SK-N-MC (cell line): ENCODE results near the gene F2RL3.

ENCODE experiments used
- DNase-seq: peaks from one replicate; pipeline ENCODE4 v3.0.0-alpha.2; 2011; ENCODE audit warnings: low read depth, low spot score
- H3K27ac ChIP-seq: fragments of 200-600 bp; sonication (generic); 2 replicates; pipeline ENCODE4 v1.5.1; 2016; ENCODE audit warnings: mixed run types
- H3K36me3 ChIP-seq: fragments of 200-600 bp; sonication (generic); 2 replicates; pipeline ENCODE4 v1.6.1; 2017; ENCODE audit warnings: antibody characterized with exemption, low read length, mixed read lengths; ENCODE audit not compliant: insufficient read depth
- H3K4me3 ChIP-seq: fragments of 200-600 bp; sonication (generic); 2 replicates; pipeline ENCODE4 v1.5.1; 2016
- H3K9ac ChIP-seq: fragments of 200-600 bp; sonication (generic); 2 replicates; pipeline ENCODE4 v1.8.0; 2017; ENCODE audit warnings: mixed run types, mixed read lengths; ENCODE audit not compliant: insufficient read length
- H3K9me3 ChIP-seq: fragments of 200-600 bp; sonication (generic); 2 replicates; pipeline ENCODE4 v1.6.1; 2017; ENCODE audit warnings: low read depth, mild to moderate bottlenecking, antibody characterized with exemption, low read length, moderate library complexity, mixed read lengths
- EZH2 ChIP-seq: fragments of 200-600 bp; sonication (generic); IDR thresholded peaks from one replicate; pipeline ENCODE4 v1.6.1; 2017; ENCODE audit warnings: antibody characterized with exemption
- FOXP2 ChIP-seq: optimal IDR thresholded peaks from 2 replicates; pipeline ENCODE3; 2011; ENCODE audit warnings: mild to moderate bottlenecking, moderate library complexity; ENCODE audit not compliant: insufficient read depth; ENCODE audit errors: extremely low read length, control extremely low read depth
- POLR2AphosphoS5 ChIP-seq: IDR thresholded peaks from 2 replicates; pipeline ENCODE4 v1.6.1; 2012; ENCODE audit warnings: mild to moderate bottlenecking, low read depth, low read length, borderline replicate concordance

The F2RL3 gene

DNA sequence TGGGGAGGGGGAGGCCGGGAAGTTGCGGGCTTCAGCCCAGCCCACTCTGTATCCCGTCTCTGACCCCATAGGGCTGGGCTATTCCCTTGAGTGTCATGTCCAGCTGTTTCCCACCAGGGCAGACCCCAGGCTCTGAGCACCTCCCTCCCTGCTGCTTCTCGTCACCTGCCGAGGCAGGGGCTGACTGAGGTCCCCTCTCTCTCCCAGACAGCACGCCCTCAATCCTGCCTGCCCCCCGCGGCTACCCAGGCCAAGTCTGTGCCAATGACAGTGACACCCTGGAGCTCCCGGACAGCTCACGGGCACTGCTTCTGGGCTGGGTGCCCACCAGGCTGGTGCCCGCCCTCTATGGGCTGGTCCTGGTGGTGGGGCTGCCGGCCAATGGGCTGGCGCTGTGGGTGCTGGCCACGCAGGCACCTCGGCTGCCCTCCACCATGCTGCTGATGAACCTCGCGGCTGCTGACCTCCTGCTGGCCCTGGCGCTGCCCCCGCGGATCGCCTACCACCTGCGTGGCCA is 625 bp downstream of the F2RL3 start:
- Histone ChIP-seq H3K9ac (no peak overlapping the region), H3K4me3 (no peak overlapping the region), H3K9me3 (no peaks in the 10 kb centered on the region), H3K36me3 (no peaks in the 10 kb centered on the region), H3K27ac (no peak overlapping the region)
- TF ChIP-seq POLR2AphosphoS5 (no peak), FOXP2 (no peak), EZH2 (no peak)
- no peak for DNase-seq

DNA sequence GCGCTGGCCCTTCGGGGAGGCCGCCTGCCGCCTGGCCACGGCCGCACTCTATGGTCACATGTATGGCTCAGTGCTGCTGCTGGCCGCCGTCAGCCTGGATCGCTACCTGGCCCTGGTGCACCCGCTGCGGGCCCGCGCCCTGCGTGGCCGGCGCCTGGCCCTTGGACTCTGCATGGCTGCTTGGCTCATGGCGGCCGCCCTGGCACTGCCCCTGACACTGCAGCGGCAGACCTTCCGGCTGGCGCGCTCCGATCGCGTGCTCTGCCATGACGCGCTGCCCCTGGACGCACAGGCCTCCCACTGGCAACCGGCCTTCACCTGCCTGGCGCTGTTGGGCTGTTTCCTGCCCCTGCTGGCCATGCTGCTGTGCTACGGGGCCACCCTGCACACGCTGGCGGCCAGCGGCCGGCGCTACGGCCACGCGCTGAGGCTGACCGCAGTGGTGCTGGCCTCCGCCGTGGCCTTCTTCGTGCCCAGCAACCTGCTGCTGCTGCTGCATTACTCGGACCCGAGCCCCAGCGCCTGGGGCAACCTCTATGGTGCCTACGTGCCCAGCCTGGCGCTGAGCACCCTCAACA is 1.2 kb downstream of the F2RL3 start:
- no peaks in the 10 kb centered on the region for H3K36me3 ChIP-seq
- no peak overlapping the region for H3K4me3 ChIP-seq
- H3K9me3 ChIP-seq, result no peaks in the 10 kb centered on the region
- H3K9ac ChIP-seq, result no peak overlapping the region
- no peak overlapping the region for H3K27ac ChIP-seq
- TF ChIP-seq EZH2 (no peak), POLR2AphosphoS5 (no peak), FOXP2 (no peak)
- no peak for DNase-seq

DNA sequence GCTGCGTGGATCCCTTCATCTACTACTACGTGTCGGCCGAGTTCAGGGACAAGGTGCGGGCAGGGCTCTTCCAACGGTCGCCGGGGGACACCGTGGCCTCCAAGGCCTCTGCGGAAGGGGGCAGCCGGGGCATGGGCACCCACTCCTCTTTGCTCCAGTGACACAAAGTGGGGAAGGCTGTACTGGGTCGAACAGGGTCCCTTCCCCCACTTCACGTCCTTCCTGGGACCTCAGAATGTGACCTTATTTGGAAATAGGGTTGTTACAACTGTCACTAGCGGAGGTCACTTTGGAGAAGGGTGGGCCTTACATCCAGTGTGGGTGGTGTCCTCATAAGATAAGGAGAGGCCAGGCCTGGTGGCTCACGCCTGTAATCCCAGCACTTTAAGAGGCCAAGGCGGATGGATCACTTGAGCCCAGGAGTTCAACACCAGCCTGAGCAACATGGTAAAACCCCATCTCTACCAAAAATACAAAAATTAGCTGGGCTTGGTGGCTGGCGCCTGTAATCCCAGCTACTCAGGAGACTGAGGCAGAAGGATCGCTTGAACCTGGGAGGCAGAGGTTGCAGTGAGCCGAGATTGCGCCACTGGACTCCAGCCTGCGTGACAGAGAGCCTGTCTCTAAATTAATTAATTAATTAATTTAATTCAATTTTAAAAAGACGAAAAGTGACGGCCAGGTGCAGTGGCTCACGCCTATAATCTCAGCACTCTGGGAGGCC is 1.8 kb downstream of the F2RL3 start:
- Histone ChIP-seq H3K27ac (no peak overlapping the region), H3K4me3 (no peak overlapping the region), H3K36me3 (no peaks in the 10 kb centered on the region), H3K9me3 (no peaks in the 10 kb centered on the region), H3K9ac (no peak overlapping the region)
- DNase-seq, result no peak
- TF ChIP-seq FOXP2 (no peak), EZH2 (no peak), POLR2AphosphoS5 (no peak)

DNA sequence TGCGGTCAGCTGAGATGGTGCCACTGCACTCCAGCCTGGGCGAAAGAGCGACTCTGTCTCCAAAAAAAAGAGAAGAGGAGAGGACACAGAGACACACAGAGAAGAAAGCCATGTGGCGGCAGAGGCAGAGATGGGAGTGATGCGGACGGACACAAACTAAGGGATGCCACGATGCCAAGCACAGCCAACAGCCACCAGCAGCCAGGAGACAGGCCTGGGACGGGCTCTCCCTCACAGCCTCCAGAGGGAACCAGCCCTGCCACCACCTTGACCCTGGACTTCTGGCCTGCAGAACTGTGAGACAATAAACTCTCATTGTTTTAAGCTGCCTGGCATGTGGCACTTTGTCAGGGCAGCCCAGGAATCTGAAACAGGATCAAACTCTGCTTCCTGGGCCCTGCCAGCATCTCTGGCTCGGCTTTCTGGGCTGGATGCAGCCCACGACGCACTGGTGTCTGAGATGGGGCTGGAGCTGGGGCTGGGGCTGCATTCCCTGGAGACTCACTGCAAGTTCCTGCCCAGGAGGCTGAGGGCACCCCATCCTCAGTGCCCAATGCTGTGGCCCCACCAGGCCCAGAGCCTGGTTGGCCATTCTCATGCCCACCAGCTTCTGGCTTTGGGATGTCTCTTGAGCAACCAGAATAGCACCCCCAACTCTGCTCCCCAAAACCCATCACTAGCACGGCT is 3.0 kb downstream of the F2RL3 start:
- DNase-seq, result no peak
- TF ChIP-seq FOXP2, result no peak
- TF ChIP-seq EZH2, result no peak
- TF ChIP-seq POLR2AphosphoS5, result no peak
- H3K4me3 ChIP-seq, result no peak overlapping the region
- H3K27ac ChIP-seq, result no peak overlapping the region
- H3K9me3 ChIP-seq, result no peaks in the 10 kb centered on the region
- H3K9ac ChIP-seq, result no peak overlapping the region
- H3K36me3 ChIP-seq, result no peaks in the 10 kb centered on the region

DNA sequence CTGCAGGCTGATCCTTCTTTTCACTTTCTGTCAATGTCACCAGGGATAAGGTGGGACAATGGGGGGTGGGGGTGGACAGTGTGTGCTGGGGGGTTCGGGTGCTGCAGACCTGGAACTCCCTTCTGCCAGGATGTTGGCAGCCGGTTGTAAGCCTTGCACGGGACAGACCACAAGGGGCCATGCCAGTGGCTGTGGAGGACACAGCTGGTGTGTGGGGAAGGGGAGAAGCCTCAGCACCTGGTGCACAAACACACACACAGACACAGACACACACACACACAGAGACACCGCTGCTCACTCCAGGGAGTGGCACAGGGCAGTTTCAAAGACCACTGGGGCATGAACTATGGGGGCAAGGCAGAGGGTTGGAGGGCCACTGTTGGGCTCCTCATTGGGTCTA is 3.6 kb downstream of the F2RL3 start:
- Histone ChIP-seq H3K36me3 (no peaks in the 10 kb centered on the region), H3K9me3 (no peaks in the 10 kb centered on the region), H3K27ac (no peak overlapping the region), H3K4me3 (no peak overlapping the region), H3K9ac (no peak overlapping the region)
- no peak for DNase-seq
- TF ChIP-seq FOXP2 (no peak), POLR2AphosphoS5 (no peak), EZH2 (no peak)

DNA sequence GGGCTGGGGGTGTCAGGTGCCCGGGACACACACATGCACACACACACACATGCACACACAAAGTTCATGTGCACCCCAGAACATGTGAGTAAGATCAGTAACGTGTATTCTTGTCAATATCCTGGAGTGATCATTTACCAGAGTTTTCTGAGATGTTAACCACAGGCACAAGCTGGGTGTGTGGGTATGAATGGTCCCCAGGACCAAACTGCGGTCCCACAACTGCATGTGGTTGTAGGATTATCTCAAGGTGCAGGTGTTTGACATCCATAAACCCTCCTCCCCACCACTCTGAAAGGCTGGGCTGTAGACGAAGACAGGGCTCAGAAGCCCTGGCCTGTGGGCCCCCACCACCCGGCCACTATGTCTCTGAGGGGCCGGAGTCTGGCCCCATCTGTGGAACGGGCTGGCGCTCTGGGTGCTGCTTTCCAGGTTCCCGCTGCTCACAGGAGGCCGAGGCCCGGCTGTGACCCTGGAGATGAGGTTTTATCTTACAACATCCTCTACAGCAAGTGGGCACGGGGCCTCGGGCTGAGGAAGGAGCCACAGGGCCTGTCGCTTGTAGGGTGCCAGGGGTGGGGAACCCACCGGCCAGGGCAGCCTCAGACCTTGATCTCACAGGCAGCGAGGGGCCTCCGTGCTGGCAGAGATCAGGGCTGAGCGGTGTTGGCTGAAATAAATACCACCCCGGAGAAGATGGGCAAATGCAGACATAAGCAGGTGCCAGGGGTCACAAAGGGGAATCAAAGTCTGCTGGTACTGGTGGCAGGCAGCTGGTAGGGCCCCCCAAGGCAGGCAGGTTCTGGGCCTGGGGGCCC is 4.3 kb downstream of the F2RL3 start:
- no peak overlapping the region for H3K27ac ChIP-seq
- no peaks in the 10 kb centered on the region for H3K36me3 ChIP-seq
- no peak for DNase-seq
- no peaks in the 10 kb centered on the region for H3K9me3 ChIP-seq
- no peak for TF ChIP-seq EZH2
- no peak for TF ChIP-seq FOXP2
- no peak for TF ChIP-seq POLR2AphosphoS5
- H3K9ac ChIP-seq, result no peak overlapping the region
- no peak overlapping the region for H3K4me3 ChIP-seq

DNA sequence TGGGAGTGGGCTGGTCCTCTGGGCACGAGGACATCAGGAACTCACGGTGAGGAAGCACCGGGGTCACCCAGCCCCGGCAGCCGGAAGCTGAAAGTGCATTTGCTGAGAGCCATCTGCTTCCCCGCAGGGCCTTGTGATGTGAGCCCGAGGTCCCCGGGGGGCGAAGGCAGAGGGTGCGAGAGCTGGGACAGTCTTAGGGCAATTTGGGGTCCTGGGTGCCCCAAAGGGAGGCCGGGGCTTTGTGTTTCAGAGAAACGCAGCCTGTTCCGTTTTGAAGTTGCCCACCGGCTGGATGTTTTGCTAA is 4.8 kb downstream of the F2RL3 start:
- no peak for DNase-seq
- Histone ChIP-seq H3K9me3 (no peaks in the 10 kb centered on the region), H3K9ac (no peak overlapping the region), H3K4me3 (no peak overlapping the region), H3K36me3 (no peaks in the 10 kb centered on the region), H3K27ac (no peak overlapping the region)
- TF ChIP-seq FOXP2 (no peak), POLR2AphosphoS5 (no peak), EZH2 (no peak)

DNA sequence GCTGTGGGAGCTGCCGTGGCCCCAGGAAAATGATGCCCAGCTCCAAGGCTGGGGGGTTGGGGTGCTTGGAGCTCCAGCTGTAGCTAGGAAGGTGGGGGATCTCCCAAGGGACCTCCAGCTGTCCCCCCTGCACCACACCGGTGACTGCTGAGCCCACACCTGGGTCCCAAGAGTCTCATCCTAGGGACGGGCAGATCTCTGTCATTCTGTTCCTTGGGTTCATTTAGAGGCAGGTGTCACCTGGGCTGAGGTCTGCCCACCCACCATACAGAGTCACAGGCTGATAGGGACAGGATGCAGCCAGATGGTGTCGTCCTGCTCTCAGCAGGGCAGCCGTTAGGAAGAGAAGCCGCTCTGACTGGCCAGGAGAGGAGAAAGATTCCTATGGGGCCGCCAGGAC is 5.3 kb downstream of the F2RL3 start:
- Histone ChIP-seq H3K9ac (no peak overlapping the region), H3K36me3 (no peaks in the 10 kb centered on the region), H3K27ac (no peak overlapping the region), H3K9me3 (no peaks in the 10 kb centered on the region), H3K4me3 (no peak overlapping the region)
- no peak for DNase-seq
- no peak for TF ChIP-seq FOXP2
- no peak for TF ChIP-seq EZH2
- TF ChIP-seq POLR2AphosphoS5, result no peak
